Measurements from ENCODE around the gene SEL1L2.

Gene SEL1L2

DNA sequence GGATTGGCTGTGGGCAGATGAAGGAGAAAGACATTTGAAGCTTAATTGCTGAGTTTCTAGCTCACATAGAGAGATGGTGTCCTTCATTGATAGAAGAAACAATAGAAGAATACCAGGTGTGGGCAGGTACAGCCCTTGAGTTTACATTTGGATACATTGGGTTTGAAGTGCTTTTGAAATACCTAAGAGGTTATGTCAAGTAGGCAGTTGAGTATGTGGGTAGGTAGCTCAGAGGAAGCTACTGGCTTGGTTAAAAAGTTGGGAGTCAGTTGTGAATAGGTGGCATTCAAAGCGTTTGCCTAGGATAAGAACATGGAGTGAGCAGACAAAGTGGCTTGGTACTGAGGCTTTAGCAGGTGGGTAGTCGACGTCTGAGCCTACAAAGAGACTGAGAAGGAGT lies 180.6 kb downstream of the SEL1L2 start:
- no peak for DNase-seq

DNA sequence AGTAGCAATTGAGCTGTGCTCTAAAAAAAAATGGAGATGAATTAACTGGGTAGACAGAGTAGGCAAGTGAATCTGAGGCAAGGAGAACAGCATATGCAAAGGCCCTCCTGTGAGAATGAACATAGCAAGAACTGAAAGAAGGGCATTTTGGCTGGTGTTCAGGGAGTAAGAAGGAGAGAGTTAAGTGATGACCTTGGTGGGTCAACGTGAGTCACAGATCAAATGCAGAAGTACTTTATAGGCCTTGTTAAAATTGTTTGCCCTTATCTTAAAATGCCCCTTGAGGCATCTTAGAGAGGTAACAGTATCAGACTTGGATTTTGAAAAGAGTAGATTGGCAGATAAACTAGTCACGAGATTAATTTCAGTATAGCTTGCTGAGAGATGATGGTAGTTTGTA lies 181.0 kb downstream of the SEL1L2 start:
- DNase-seq, result no peak

DNA sequence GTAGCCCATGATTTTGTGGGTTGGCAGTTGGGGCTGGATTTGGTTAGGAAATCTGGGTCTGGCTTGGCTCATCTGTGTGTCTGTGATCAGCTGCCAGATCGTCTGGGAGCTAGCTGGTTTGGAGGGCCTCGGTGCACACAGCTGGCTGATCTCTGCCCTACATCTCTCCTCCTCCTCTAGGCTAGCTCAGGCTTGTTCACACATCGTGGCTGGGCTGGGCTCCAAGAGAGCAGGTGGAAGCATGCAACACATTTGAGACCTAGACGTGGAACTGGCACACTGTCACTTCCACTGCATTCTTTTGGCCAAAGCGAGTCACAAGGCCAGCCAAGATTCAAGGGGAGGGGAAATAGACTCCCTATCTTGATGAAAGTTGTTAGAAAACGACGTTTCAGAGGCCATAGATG lies 189.7 kb downstream of the SEL1L2 start:
- no peak for DNase-seq

DNA sequence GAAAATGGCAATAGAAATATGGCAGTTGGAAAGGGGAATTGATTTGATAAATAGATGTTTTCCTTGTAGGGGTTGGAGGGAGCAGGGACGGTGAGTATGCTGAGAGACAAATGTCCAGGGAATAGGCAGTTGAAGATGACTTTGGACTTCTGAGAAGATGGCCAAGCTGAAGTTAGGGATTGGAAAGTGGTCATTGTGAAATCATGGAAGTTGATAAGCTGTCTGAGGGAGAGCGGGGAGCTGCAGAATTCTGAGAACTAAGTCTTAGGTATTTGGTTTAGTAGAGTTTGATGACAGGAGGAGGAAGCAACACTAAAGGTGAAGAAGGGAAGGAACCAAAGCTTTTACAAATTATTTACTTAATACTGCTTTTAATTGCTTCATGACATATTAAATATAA lies 190.4 kb downstream of the SEL1L2 start:
- DNase-seq, result no peak
